Activated T-helper 2 cell treated with anti-CD3 and anti-CD28 coated beads, Interferon-gamma antibody, Interleukin-2, Interleukin-4, amounts not matched to agents 10 μg/mL and 5 μg/mL and 100 μg/mL, durations not matched to agents 14 hours and 24 hours and 36 hours (primary cell): ENCODE measurements around the gene MEIS2. TPM values are rescaled to one million over a fixed set of nuclear protein-coding genes. Genes with fewer than 3 reads are reported as not detected.

Experiments used
- DNase-seq: peaks from one replicate; pipeline ENCODE4 v3.0.0; 2021; ENCODE audit warnings: low spot score
- H3K27ac Mint-ChIP-seq: one replicate; pipeline ENCODE4 v1.8.0; 2021; ENCODE audit warnings: mixed read lengths
- H3K27me3 Mint-ChIP-seq: one replicate; pipeline ENCODE4 v1.8.0; 2021; ENCODE audit warnings: low read depth, mixed read lengths
- H3K36me3 Mint-ChIP-seq: one replicate; pipeline ENCODE4 v1.8.0; 2021; ENCODE audit warnings: low read depth, mixed read lengths
- H3K4me1 Mint-ChIP-seq: one replicate; pipeline ENCODE4 v1.8.0; 2021; ENCODE audit warnings: low read depth, mixed read lengths
- H3K4me3 Mint-ChIP-seq: one replicate; pipeline ENCODE4 v1.8.0; 2021; ENCODE audit warnings: low read depth, mild to moderate bottlenecking, moderate library complexity, mixed read lengths
- H3K9me3 Mint-ChIP-seq: one replicate; pipeline ENCODE4 v1.8.0; 2021; ENCODE audit warnings: mixed read lengths
- intact Hi-C: fragments of 100-400 bp; cut with micrococcal nuclease; formaldehyde crosslinking; loops from one replicate; pipeline ENCODE4 v1.15.1; 2023
- total RNA-seq: library from RNA; stranded (reverse); gene quantifications from 2 replicates; pipeline ENCODE4 v1.2.3, GENCODE V29; 2022

The MEIS2 gene
- not detected in 2 replicates for total RNA-seq

GRCh38 chr15:37100109-37100965, at the start of gene MEIS2:
MEIS2 (minus strand) TSS chr15:37100549; CDS start chr15:37099466, 1,083 bp downstream.
- intact Hi-C loops, result loop anchor here (10.0 kb wide), 1 partner anchor 1154 kb away; the partner anchor contains the start of gene SPRED1
- peaks cover 92% of the 10 kb centered on the region for H3K27me3 Mint-ChIP-seq
- H3K36me3 Mint-ChIP-seq, result peaks cover 7% of the 10 kb centered on the region
- peak within 1 kb of the TSS; percentile 88 for H3K4me3 Mint-ChIP-seq
- peaks cover 23% of the 10 kb centered on the region for H3K4me1 Mint-ChIP-seq
- H3K9me3 Mint-ChIP-seq, result peaks cover 6% of the 10 kb centered on the region
- DNase-seq, result no peak
- H3K27ac Mint-ChIP-seq, result peak within 1 kb of the TSS; percentile 53

GRCh38 chr15:37149146-37149545, 48.8 kb upstream of the MEIS2 start:
- Mint-ChIP-seq H3K27ac (no peak overlapping the region), H3K4me1 (no peaks in the 10 kb centered on the region), H3K27me3 (no peaks in the 10 kb centered on the region), H3K9me3 (no peaks in the 10 kb centered on the region), H3K4me3 (no peak overlapping the region), H3K36me3 (no peaks in the 10 kb centered on the region)
- intact Hi-C loops, result no loop called here
- DNase-seq, result no peak

- no peak overlapping the region for H3K27ac Mint-ChIP-seq
These were observed 48.4 kb upstream of the MEIS2 start for GRCh38 chr15:37148714-37149113.

GRCh38 chr15:37143351-37143750, 43.0 kb upstream of the MEIS2 start:
- Mint-ChIP-seq H3K4me3 (no peak overlapping the region), H3K4me1 (no peaks in the 10 kb centered on the region), H3K27ac (no peak overlapping the region), H3K9me3 (no peaks in the 10 kb centered on the region), H3K27me3 (no peaks in the 10 kb centered on the region), H3K36me3 (no peaks in the 10 kb centered on the region)
- DNase-seq, result no peak
- intact Hi-C loops, result no loop called here

More at GRCh38 chr15:37148714-37149113, 48.4 kb upstream of the MEIS2 start:
- Mint-ChIP-seq H3K4me3 (no peak overlapping the region), H3K36me3 (no peaks in the 10 kb centered on the region), H3K9me3 (no peaks in the 10 kb centered on the region), H3K27me3 (no peaks in the 10 kb centered on the region), H3K4me1 (no peaks in the 10 kb centered on the region)
- intact Hi-C loops, result no loop called here
- no peak for DNase-seq

GRCh38 chr15:37142371-37142770, 42.0 kb upstream of the MEIS2 start:
- Mint-ChIP-seq H3K36me3 (no peaks in the 10 kb centered on the region), H3K27ac (no peak overlapping the region), H3K4me1 (no peaks in the 10 kb centered on the region), H3K4me3 (no peak overlapping the region), H3K27me3 (no peaks in the 10 kb centered on the region), H3K9me3 (no peaks in the 10 kb centered on the region)
- intact Hi-C loops, result no loop called here
- DNase-seq, result no peak

GRCh38 chr15:37140531-37141058, 40.2 kb upstream of the MEIS2 start:
- Mint-ChIP-seq H3K27me3 (no peaks in the 10 kb centered on the region), H3K36me3 (no peaks in the 10 kb centered on the region), H3K4me1 (no peaks in the 10 kb centered on the region), H3K4me3 (no peak overlapping the region), H3K27ac (no peak overlapping the region), H3K9me3 (no peaks in the 10 kb centered on the region)
- intact Hi-C loops, result no loop called here
- DNase-seq, result no peak

- no peak for DNase-seq
- Mint-ChIP-seq H3K4me3 (no peak overlapping the region), H3K9me3 (no peaks in the 10 kb centered on the region), H3K36me3 (no peaks in the 10 kb centered on the region), H3K27me3 (no peaks in the 10 kb centered on the region), H3K4me1 (no peaks in the 10 kb centered on the region), H3K27ac (no peak overlapping the region)
- intact Hi-C loops, result no loop called here
These were observed 38.4 kb upstream of the MEIS2 start for GRCh38 chr15:37138591-37139215.

- no peaks in the 10 kb centered on the region for H3K4me1 Mint-ChIP-seq
- H3K36me3 Mint-ChIP-seq, result no peaks in the 10 kb centered on the region
- no peaks in the 10 kb centered on the region for H3K9me3 Mint-ChIP-seq
- no peak overlapping the region for H3K4me3 Mint-ChIP-seq
- H3K27me3 Mint-ChIP-seq, result no peaks in the 10 kb centered on the region
- DNase-seq, result no peak
- intact Hi-C loops, result no loop called here
- H3K27ac Mint-ChIP-seq, result no peak overlapping the region
These were observed 36.9 kb upstream of the MEIS2 start for GRCh38 chr15:37137221-37137620.

GRCh38 chr15:37136666-37137065, 36.3 kb upstream of the MEIS2 start:
- Mint-ChIP-seq H3K9me3 (no peaks in the 10 kb centered on the region), H3K4me1 (no peaks in the 10 kb centered on the region), H3K4me3 (no peak overlapping the region), H3K27ac (no peak overlapping the region), H3K27me3 (no peaks in the 10 kb centered on the region), H3K36me3 (no peaks in the 10 kb centered on the region)
- intact Hi-C loops, result no loop called here
- no peak for DNase-seq

GRCh38 chr15:37135225-37135624, 34.9 kb upstream of the MEIS2 start:
- Mint-ChIP-seq H3K27me3 (no peaks in the 10 kb centered on the region), H3K36me3 (no peaks in the 10 kb centered on the region), H3K4me1 (no peaks in the 10 kb centered on the region), H3K27ac (no peak overlapping the region), H3K9me3 (no peaks in the 10 kb centered on the region), H3K4me3 (no peak overlapping the region)
- intact Hi-C loops, result no loop called here
- no peak for DNase-seq

- Mint-ChIP-seq H3K4me3 (no peak overlapping the region), H3K9me3 (no peaks in the 10 kb centered on the region), H3K4me1 (no peaks in the 10 kb centered on the region), H3K27ac (no peak overlapping the region), H3K36me3 (no peaks in the 10 kb centered on the region), H3K27me3 (no peaks in the 10 kb centered on the region)
- DNase-seq, result no peak
- intact Hi-C loops, result no loop called here
These were observed 34.4 kb upstream of the MEIS2 start for GRCh38 chr15:37134699-37135131.

- H3K27ac Mint-ChIP-seq, result no peak overlapping the region
- no peaks in the 10 kb centered on the region for H3K36me3 Mint-ChIP-seq
- H3K9me3 Mint-ChIP-seq, result no peaks in the 10 kb centered on the region
- no peaks in the 10 kb centered on the region for H3K27me3 Mint-ChIP-seq
- H3K4me3 Mint-ChIP-seq, result no peak overlapping the region
- no peaks in the 10 kb centered on the region for H3K4me1 Mint-ChIP-seq
- no peak for DNase-seq
- intact Hi-C loops, result no loop called here
These were observed 33.9 kb upstream of the MEIS2 start for GRCh38 chr15:37134244-37134643.

- no peaks in the 10 kb centered on the region for H3K27me3 Mint-ChIP-seq
- H3K4me1 Mint-ChIP-seq, result no peaks in the 10 kb centered on the region
- no peak for DNase-seq
- H3K27ac Mint-ChIP-seq, result no peak overlapping the region
- no peak overlapping the region for H3K4me3 Mint-ChIP-seq
- H3K9me3 Mint-ChIP-seq, result no peaks in the 10 kb centered on the region
- intact Hi-C loops, result no loop called here
- no peaks in the 10 kb centered on the region for H3K36me3 Mint-ChIP-seq
These were observed 33.3 kb upstream of the MEIS2 start for GRCh38 chr15:37133602-37134001.
